SH-SY5Y (cell line): ENCODE results near the gene SPAG6.

Experiments
- GATA2 ChIP-seq: IDR thresholded peaks from 2 replicates; pipeline ENCODE4 v1.6.1; 2011; ENCODE audit warnings: mild to moderate bottlenecking, low read depth, low read length
- GATA3 ChIP-seq: IDR thresholded peaks from 2 replicates; pipeline ENCODE4 v1.6.1; 2011; ENCODE audit warnings: low read depth, mild to moderate bottlenecking, low read length, moderate library complexity

SPAG6 gene

DNA sequence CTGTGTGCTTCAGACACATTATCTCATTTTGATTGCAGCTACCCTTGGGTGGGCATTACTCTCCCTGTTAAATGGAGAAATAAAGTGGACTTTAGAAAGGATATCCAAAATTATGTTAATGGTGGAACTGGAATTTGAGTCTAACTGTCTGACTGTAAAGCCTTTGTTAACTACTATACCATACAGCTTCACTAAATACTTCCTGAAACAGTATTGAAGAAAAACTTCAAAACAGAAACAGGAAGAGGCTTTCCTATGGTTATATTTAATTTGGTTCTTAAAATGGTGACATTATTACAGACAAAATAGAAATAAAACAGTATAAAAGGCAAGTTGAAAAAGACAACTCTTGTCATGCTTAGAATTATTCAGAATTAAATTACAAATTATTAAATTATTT lies 25.0 kb downstream of the SPAG6 start:
- TF ChIP-seq GATA2 (no peak), GATA3 (no peak)

DNA sequence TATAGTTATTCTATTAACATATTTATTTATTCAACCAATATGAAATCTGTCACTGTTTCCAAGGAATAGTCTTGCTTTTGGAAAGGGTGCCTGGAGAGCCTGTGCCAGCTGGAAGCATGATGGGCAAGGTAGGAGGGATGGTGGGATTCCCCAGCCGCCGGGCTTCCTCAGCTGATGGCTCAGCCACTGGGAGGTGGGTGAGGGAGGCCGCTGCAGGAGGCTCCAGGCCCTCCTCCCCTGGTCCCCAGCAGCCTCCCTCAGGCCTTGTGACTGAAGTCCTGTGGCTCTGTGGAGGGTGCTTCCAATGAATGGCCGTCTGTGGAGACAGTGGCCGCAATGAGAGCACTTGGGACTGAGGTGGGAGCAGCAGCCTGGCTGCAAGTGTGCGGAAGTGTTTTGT lies 27.0 kb downstream of the SPAG6 start:
- TF ChIP-seq GATA2 = no peak
- no peak for TF ChIP-seq GATA3

DNA sequence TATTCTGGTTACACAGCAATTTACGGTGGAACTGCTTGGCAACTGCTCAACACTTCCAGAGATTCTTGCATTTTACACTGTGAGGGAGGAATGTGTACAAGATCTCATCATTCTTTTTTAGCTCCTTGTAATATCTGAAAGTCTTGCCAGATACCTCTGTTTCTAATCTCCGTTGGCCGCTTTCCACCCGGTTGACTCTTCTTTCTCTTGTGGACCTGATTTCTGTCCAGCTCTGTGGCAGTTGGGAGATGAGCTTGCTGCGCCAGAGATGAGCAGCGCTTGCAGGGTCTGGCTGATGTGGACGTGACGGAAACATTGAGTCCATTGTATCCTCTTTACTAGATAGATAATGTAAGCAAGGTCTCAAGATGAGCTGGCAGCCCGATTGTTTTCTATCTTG lies 27.6 kb downstream of the SPAG6 start:
- TF ChIP-seq GATA2 = no peak

- TF ChIP-seq GATA3 = no peak
Observed at GRCh38 chr10:22374489-22375126, 29.3 kb downstream of the SPAG6 start.

DNA sequence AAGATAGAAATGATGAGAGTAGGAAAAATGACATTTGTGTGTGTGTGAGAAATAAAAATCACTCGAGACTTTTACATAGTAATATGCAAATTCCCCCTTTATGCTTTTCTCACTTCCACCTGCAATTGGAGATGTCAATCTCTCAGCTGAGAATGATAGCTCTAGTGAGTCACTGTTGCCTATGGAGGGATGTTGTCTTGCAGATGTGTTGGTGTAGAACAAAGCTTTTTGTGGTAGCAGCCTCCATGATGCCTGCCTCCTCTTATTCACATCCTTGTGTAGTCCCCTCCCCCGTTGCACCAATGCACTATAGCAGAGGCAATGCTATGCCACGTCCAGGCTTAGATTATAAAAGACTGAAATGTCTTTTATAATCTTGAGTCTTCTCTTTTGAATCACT lies 33.8 kb downstream of the SPAG6 start:
- TF ChIP-seq GATA3 = no peak
- TF ChIP-seq GATA2 = no peak

- TF ChIP-seq GATA2 (no peak), GATA3 (no peak)
Observed at GRCh38 chr10:22381262-22381661, 36.0 kb downstream of the SPAG6 start.

DNA sequence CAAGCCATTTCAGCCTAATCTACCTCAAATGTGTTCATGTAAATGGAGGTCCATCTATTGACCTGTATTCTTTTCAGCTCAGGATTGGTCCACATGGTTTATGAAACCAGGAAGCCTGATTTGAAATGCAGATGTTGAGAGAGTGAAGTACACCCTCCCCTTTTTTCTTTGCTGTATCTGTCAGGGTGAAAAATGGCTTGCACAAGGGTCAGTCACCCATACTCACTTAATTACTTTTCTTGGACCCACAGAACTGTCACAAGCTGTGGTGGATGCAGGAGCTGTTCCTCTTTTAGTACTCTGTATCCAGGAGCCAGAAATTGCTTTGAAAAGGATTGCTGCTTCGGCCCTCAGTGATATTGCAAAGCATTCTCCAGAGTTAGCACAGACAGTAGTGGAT lies 41.2 kb downstream of the SPAG6 start:
- TF ChIP-seq GATA3 (no peak), GATA2 (no peak)

DNA sequence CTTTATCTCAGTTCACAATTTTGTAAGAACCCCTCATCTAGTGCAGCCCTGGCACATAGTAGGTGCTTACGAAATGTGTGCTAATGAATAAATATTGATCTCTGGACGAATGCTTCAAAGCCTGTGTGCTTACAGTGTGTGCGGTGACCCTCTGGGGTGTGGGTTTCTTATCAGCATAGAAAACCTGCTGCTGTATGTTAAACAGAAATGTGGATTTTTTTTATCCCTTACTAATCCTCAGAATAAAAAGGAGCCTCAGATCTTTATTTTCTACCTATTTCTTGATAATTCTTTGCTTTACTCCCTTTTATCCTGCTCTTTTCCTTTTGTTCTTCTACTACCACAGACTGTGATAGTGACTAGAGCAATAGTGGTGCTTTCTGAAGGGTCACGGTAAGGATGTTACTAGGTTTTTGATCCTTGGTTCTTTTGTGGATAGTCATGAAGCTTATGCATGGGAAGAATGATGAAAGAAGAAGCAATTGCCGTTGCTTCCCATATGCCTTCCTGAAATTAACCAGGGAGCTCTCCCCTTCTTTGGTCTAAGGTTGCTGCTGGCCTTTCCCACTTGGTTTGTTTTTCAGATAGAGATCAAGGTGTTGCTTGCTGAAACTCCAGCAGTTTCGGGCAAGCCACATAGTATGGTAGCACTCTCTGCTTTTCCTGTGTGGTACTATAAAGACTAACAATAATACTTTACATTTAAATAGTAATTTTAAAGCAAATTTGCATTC lies 44.7 kb downstream of the SPAG6 start:
- TF ChIP-seq GATA3 (no peak), GATA2 (no peak)

- no peak for TF ChIP-seq GATA3
- no peak for TF ChIP-seq GATA2
Observed at GRCh38 chr10:22391600-22391999, 46.3 kb downstream of the SPAG6 start.

DNA sequence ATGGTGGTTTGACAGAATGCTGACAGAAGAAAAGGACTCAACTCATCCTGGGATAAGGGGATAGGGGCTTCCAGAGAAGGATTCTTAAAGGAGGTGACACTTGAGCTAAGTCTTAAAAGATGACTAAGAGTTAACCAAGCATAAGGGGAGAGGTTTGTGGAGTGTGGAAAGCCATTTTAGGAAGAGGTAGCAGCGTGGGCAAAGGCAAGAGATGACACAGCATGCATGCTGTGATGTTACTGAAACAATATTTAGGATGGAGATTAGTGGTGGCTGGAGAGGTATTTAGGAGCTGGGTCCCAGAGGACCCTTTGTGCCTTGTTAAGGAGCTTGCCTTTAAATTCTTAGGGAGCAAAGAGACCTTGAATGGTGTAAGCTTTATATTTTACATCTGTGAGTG lies 65.1 kb downstream of the SPAG6 start:
- TF ChIP-seq GATA3 (no peak), GATA2 (no peak)

DNA sequence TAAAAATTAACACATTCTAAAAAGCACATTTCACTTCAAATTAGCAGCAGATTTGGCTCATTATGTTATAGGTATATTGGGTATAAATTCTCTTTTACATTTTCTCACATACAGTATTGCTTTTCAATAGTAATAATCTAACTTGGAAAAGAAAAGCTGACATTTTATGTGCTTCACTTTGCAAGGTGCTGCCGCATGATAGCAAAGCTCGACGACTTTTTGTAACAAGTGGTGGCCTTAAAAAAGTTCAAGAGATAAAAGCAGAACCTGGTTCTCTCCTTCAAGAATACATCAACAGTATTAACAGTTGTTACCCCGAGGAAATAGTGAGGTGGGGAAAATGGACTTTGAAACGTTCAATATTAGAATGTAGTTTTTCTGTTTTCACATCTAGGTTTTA lies 65.5 kb downstream of the SPAG6 start:
- TF ChIP-seq GATA3 (no peak), GATA2 (no peak)

- TF ChIP-seq GATA3 = no peak
- no peak for TF ChIP-seq GATA2
Observed at GRCh38 chr10:22414146-22414545, 68.8 kb downstream of the SPAG6 start.

- TF ChIP-seq GATA2 = no peak
Observed at GRCh38 chr10:22415072-22415471, 69.8 kb downstream of the SPAG6 start.

- TF ChIP-seq GATA2 (no peak), GATA3 (no peak)
Observed at GRCh38 chr10:22417736-22418268, 72.5 kb downstream of the SPAG6 start.

- TF ChIP-seq GATA2 = no peak
- no peak for TF ChIP-seq GATA3
Observed at GRCh38 chr10:22420787-22421517, 75.7 kb downstream of the SPAG6 start.
